PFSK-1 (cell line): Measurements from ENCODE around the gene TCEA2.

ENCODE experiments used
- POLR2AphosphoS5 ChIP-seq: IDR thresholded peaks from 2 replicates; pipeline ENCODE4 v1.6.1; 2012; ENCODE audit warnings: low read depth, mild to moderate bottlenecking, control low read depth, low read length, moderate library complexity
- TF ChIP-seq, protein P1 (sequence below), 2 experiments: IDR thresholded peaks; 2 replicates each; pipeline versions ENCODE4 v1.6.1 to v1.8.0; 2011 to 2012; ENCODE audit warnings: low read depth in 2 of 2, low read length in 2 of 2, control low read depth in 1 of 2, inconsistent platforms in 1 of 2, mild to moderate bottlenecking in 1 of 2, moderate library complexity in 1 of 2; ENCODE audit not compliant: insufficient read depth in 1 of 2

DNA sequence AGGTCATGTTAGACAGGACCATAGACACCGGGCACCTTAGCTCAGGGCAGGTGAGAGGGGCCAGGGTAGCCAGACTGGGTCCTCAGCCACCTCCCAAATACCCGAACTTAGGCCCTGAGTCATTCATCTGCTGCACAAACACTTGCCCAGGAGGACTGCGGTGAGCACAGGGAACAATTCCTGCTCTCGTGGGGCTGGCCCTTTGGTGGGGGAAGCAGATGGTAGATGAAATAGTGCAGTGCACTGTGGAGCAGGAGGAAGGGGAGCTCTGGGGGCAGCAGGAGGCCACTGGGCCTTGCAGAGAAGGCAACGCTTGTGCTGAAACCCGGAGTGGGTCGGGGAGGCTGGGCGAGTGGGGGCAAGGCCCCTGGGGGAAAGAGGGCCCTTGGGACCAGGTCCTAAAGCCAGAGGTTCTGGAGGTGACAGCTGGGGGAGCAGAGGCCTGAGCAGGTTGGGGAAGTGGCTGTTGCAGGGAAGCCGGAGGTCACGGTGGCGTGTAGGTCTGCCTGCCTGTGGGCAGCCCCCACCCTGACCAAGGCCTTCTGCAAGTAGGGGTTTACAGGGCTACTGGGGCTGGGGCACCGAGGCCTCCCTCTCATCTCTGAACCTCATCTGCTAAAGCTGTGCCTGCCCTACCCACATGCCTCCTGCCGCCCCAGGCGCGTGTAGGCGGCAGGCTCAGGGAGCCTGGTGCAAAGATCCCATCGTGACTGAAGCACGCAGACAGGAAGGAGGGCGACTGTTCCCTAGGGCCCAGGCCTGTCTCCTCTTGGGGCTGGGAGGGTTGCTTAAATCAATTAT, 49.0 kb downstream of the TCEA2 start:
- no peak for TF ChIP-seq POLR2AphosphoS5
- TF ChIP-seq, protein P1, sequence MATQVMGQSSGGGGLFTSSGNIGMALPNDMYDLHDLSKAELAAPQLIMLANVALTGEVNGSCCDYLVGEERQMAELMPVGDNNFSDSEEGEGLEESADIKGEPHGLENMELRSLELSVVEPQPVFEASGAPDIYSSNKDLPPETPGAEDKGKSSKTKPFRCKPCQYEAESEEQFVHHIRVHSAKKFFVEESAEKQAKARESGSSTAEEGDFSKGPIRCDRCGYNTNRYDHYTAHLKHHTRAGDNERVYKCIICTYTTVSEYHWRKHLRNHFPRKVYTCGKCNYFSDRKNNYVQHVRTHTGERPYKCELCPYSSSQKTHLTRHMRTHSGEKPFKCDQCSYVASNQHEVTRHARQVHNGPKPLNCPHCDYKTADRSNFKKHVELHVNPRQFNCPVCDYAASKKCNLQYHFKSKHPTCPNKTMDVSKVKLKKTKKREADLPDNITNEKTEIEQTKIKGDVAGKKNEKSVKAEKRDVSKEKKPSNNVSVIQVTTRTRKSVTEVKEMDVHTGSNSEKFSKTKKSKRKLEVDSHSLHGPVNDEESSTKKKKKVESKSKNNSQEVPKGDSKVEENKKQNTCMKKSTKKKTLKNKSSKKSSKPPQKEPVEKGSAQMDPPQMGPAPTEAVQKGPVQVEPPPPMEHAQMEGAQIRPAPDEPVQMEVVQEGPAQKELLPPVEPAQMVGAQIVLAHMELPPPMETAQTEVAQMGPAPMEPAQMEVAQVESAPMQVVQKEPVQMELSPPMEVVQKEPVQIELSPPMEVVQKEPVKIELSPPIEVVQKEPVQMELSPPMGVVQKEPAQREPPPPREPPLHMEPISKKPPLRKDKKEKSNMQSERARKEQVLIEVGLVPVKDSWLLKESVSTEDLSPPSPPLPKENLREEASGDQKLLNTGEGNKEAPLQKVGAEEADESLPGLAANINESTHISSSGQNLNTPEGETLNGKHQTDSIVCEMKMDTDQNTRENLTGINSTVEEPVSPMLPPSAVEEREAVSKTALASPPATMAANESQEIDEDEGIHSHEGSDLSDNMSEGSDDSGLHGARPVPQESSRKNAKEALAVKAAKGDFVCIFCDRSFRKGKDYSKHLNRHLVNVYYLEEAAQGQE (IDR thresholded peaks at IDR 0.05; ENCODE audit: insufficient read depth in 1 of 2, low read depth in 2 of 2, low read length in 2 of 2): no peak
